GM23338 (cell line): ENCODE results near the gene AKR1D1.

Source experiments
- CREB1 ChIP-seq: fragments of 250-450 bp; sonication (Bioruptor Pico); IDR thresholded peaks from 2 replicates; pipeline ENCODE4 v1.5.0; 2020; ENCODE audit warnings: low read depth, mild to moderate bottlenecking, moderate library complexity
- EZH2 ChIP-seq: fragments of 200-600 bp; sonication (generic); IDR thresholded peaks from one replicate; pipeline ENCODE4 v1.8.0; 2017; ENCODE audit warnings: antibody characterized with exemption, mild to moderate bottlenecking, low read depth; ENCODE audit not compliant: unreplicated experiment
- EZH2phosphoT487 ChIP-seq: fragments of 200-600 bp; sonication (generic); IDR thresholded peaks from one replicate; pipeline ENCODE4 v1.8.1; 2018; ENCODE audit warnings: antibody characterized with exemption; ENCODE audit not compliant: unreplicated experiment
- TF ChIP-seq, protein P1 (sequence below), 2 experiments: fragments of 200-600 bp in 1 of 2; sonication (generic) in 1 of 2; conservative IDR thresholded peaks; 2 replicates each; pipeline versions ENCODE4 v1.5.1 to v1.6.1; 2016 to 2017; ENCODE audit warnings: antibody characterized with exemption in 2 of 2, low read depth in 2 of 2, mild to moderate bottlenecking in 2 of 2, moderate library complexity in 1 of 2

DNA sequence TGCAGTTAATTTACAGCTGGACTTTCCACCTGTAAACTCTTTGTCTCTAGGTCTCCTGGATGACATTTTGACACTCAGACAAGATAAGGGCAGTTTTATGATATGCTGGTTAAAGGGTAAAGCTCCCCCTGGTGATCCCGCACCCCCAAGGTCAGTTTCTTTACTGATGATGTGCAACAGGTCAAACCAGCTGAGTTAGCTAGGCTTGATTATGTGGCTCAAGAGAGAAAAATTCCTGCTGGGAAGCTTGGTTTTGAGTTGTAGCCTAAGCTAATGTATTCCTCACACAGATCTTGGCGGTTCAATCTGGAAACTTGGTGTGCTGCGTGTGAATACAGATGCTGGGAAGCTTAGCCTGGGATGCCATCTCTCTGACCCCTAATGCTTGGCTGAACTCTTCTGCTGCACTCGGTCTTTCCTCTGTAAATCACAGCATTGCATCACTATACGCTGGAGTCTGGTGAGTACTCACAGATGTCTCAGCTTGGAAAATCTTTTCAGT, 11.4 kb upstream of the AKR1D1 start:
- TF ChIP-seq, protein P1, sequence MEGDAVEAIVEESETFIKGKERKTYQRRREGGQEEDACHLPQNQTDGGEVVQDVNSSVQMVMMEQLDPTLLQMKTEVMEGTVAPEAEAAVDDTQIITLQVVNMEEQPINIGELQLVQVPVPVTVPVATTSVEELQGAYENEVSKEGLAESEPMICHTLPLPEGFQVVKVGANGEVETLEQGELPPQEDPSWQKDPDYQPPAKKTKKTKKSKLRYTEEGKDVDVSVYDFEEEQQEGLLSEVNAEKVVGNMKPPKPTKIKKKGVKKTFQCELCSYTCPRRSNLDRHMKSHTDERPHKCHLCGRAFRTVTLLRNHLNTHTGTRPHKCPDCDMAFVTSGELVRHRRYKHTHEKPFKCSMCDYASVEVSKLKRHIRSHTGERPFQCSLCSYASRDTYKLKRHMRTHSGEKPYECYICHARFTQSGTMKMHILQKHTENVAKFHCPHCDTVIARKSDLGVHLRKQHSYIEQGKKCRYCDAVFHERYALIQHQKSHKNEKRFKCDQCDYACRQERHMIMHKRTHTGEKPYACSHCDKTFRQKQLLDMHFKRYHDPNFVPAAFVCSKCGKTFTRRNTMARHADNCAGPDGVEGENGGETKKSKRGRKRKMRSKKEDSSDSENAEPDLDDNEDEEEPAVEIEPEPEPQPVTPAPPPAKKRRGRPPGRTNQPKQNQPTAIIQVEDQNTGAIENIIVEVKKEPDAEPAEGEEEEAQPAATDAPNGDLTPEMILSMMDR (conservative IDR thresholded peaks at IDR 0.05; ENCODE audit: low read depth in 2 of 2): peak; percentile 27 to 49; a peak in 3 of 4 replicates
- TF ChIP-seq CREB1 (CRISPR knock-in tag): no peak
- no peak for TF ChIP-seq EZH2phosphoT487
- no peak for TF ChIP-seq EZH2
